ENCODE data around the gene CLPSL1.

- TF ChIP-seq POLR2A (IDR thresholded peaks at IDR 0.05; ENCODE audit: low read depth, low read length) (no peak), POLR2AphosphoS5 (IDR thresholded peaks at IDR 0.05; ENCODE audit: low read depth, low read length) (no peak), PAX5 (IDR thresholded peaks at IDR 0.05; ENCODE audit: insufficient read depth, low read length, severe bottlenecking) (no peak)
Measured at GRCh38 chr6:35824552-35825192, 43.9 kb downstream of the CLPSL1 start.
